ENCODE results near the gene EMILIN3.

EMILIN3 gene

DNA sequence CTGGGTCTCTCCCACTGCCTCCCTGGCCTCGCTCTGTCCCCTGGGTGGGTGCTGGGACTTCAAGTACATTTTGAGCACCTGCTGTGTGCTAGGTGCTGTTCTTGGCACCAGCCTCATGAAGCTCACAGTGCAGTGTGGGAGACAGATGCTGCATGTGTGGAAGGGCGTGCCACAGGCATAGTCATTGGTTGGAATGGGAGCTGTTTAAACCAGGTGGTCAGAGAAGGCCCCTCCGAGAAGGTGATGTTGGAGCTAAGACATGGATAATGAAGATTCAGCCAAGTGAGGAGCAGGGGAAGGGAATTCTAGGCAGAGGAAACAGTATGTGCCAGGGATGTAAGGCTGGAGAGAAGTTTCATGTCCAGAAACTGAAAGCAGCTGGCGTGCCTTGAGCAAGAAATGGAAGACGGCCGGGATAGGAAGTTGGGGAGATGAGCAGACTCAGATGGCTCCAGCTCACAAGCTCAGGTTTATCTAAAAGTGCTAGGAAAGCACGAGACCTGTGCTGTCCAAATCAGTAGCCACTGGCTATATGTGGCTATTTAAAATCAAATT lies 16.1 kb downstream of the EMILIN3 start:
- FAIRE-seq = no peak
- no peak for TF ChIP-seq POU2F2 (IDR thresholded peaks at IDR 0.05; ENCODE audit: low read depth, low read length)
- no peak for TF ChIP-seq SPI1 (IDR thresholded peaks at IDR 0.05; ENCODE audit: low read depth, low read length)
- TF ChIP-seq POLR2AphosphoS5 (IDR thresholded peaks at IDR 0.05; ENCODE audit: low read depth, low read length) = no peak
- no peak for TF ChIP-seq PAX5 (IDR thresholded peaks at IDR 0.05; ENCODE audit: insufficient read depth, low read length, severe bottlenecking)
- TF ChIP-seq POLR2A (IDR thresholded peaks at IDR 0.05; ENCODE audit: low read depth, low read length) = no peak
- TF ChIP-seq TAF1 (IDR thresholded peaks at IDR 0.05; ENCODE audit: low read depth, low read length) = no peak
- no peak for DNase-seq (ENCODE audit: insufficient read length, low spot score)

DNA sequence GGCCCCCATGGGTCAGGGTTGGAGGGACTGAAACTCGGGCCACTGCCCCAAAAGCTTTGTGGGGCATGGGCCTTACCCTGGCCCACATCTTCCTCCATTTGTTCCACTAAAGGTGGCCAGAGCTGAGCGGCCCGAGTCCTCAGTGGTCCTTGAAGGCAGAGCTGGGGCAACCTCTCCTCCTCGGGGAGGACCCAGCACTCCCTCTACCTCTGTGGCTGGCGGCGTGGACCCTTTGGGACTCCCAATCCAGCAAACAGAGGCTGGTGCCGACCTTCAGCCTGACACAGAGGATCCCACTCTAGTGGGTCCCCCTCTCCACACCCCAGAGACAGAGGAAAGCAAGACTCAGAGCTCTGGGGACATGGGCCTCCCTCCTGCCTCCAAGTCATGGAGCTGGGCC lies 16.7 kb downstream of the EMILIN3 start:
- TF ChIP-seq TAF1 (IDR thresholded peaks at IDR 0.05; ENCODE audit: low read depth, low read length) (no peak), SPI1 (IDR thresholded peaks at IDR 0.05; ENCODE audit: low read depth, low read length) (no peak), PAX5 (IDR thresholded peaks at IDR 0.05; ENCODE audit: insufficient read depth, low read length, severe bottlenecking) (no peak), POLR2AphosphoS5 (IDR thresholded peaks at IDR 0.05; ENCODE audit: low read depth, low read length) (no peak)
- DNase-seq (ENCODE audit: insufficient read length, low spot score) (no peak), FAIRE-seq (no peak)

DNA sequence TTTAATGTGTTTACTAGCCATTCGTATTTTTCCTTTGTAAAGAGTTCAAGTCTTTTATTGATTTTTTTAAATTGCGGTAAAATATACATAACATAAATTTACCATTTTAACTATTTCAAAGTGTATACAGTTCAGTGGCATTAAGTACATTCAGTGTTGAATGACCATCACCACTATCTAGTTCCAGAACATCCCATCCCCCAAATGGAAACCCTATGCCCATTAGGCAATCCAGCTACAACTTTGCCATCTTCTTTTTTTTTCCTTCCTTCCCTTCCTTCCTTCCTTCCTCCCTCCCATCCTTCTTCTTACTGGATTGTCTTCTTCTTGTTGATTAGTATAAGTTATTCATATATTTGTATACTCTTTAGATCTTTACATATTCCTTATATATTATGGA lies 17.4 kb downstream of the EMILIN3 start:
- DNase-seq (ENCODE audit: insufficient read length, low spot score) = no peak
- FAIRE-seq = no peak
- no peak for TF ChIP-seq POLR2A (IDR thresholded peaks at IDR 0.05; ENCODE audit: low read depth, low read length)
- no peak for TF ChIP-seq POLR2AphosphoS5 (IDR thresholded peaks at IDR 0.05; ENCODE audit: low read depth, low read length)
- no peak for TF ChIP-seq POU2F2 (IDR thresholded peaks at IDR 0.05; ENCODE audit: low read depth, low read length)
- TF ChIP-seq TAF1 (IDR thresholded peaks at IDR 0.05; ENCODE audit: low read depth, low read length) = no peak
- no peak for TF ChIP-seq PAX5 (IDR thresholded peaks at IDR 0.05; ENCODE audit: insufficient read depth, low read length, severe bottlenecking)
- TF ChIP-seq SPI1 (IDR thresholded peaks at IDR 0.05; ENCODE audit: low read depth, low read length) = no peak

DNA sequence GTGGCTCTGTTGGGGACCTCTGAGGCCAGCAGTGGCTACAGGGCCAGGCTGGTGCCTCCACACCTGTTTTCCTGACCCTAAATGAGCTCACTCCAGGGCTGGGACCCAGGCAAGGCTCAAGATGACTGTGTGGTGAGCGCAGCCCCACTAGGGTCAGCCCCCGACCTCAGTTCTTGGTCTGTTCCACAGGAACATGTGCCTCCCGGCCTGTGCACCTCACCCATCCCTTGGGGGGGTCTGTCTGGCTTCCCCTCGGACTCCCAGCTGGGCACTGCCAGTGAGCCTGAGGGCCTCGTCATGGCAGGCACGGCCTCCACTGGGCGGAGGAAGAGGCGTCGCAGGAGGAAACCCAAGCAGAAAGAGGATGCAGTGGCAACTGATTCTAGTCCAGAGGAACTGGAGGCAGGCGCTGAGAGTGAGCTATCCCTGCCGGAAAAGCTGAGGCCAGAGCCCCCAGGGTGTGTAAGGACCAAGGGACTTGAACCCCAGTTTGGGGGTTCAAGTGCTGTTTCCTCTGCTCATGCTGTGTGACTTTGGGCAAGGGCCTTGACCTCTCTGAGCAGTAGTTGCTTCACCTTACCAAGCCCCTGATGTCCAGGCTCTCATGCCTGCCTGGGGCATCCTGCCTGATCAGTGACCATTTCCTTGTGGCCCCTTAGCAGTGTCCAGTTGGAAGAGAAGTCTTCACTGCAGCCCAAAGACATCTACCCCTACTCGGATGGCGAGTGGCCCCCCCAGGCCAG lies 18.0 kb downstream of the EMILIN3 start:
- FAIRE-seq = no peak
- no peak for TF ChIP-seq POLR2AphosphoS5 (IDR thresholded peaks at IDR 0.05; ENCODE audit: low read depth, low read length)
- no peak for TF ChIP-seq SPI1 (IDR thresholded peaks at IDR 0.05; ENCODE audit: low read depth, low read length)
- no peak for TF ChIP-seq POU2F2 (IDR thresholded peaks at IDR 0.05; ENCODE audit: low read depth, low read length)
- no peak for TF ChIP-seq TAF1 (IDR thresholded peaks at IDR 0.05; ENCODE audit: low read depth, low read length)
- TF ChIP-seq PAX5 (IDR thresholded peaks at IDR 0.05; ENCODE audit: insufficient read depth, low read length, severe bottlenecking) = no peak
- no peak for TF ChIP-seq POLR2A (IDR thresholded peaks at IDR 0.05; ENCODE audit: low read depth, low read length)
- no peak for DNase-seq (ENCODE audit: insufficient read length, low spot score)

DNA sequence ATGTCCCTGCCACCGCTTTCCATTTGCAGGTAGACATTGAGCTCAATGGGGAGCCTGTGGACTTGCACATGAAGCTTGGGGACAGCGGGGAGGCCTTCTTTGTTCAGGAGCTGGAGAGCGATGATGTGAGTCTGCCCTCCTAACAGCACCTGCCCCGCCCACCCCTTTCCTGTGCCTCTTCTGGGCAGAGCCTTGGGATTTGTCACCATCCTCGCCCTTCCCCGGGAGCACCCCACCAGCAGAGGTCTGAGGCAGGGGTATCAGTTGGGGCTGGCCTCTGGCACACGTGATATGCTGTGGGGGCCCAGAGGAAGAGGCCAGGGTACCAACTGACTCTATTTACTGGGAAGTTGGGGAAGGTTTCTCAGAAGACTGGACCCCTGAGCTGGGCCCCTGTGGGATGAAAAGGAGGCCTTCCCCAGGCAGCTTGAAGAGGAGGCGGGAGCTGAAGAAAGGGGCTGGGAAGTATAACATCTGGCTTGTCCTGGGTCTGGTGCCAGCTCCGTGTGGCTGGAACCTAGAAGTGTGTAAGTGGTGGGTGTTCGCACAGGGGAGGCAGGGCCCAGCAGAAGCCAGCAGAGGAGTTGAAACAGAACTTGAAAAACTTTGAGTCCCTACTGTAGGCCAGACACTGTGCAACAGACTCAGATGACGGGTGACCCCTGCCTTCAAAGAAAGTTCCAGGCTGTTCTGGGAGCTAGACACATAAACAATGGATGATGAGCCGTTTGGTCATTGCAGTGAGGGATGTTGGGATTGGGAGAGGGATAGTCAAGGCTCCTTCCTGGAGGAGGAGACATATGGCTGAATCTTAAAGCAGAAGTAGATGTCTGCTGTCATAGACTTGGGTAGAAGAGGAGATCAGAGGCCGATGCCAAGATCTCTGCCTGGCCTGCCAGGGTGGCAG lies 18.8 kb downstream of the EMILIN3 start:
- DNase-seq (ENCODE audit: insufficient read length, low spot score) (no peak), FAIRE-seq (no peak)
- no peak for TF ChIP-seq POLR2AphosphoS5 (IDR thresholded peaks at IDR 0.05; ENCODE audit: low read depth, low read length)

DNA sequence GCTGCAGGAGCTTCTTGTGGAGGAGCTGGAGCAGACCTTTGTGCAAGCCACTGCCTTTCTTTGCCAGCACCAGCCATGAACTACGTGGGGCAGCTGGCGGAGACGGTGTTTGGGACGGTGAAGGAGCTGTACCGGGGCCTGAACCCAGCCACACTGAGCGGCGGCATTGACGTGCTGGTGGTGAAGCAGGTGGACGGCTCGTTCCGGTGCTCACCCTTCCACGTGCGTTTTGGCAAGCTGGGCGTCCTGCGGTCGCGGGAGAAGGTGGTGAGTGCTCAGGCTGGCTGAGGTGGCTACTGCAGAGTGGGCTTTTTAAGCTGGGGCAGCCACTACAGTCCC lies 20.9 kb downstream of the EMILIN3 start:
- no peak for TF ChIP-seq PAX5 (IDR thresholded peaks at IDR 0.05; ENCODE audit: insufficient read depth, low read length, severe bottlenecking)
- no peak for TF ChIP-seq TAF1 (IDR thresholded peaks at IDR 0.05; ENCODE audit: low read depth, low read length)
- TF ChIP-seq SPI1 (IDR thresholded peaks at IDR 0.05; ENCODE audit: low read depth, low read length) = no peak
- TF ChIP-seq POLR2AphosphoS5 (IDR thresholded peaks at IDR 0.05; ENCODE audit: low read depth, low read length) = no peak
- no peak for TF ChIP-seq POLR2A (IDR thresholded peaks at IDR 0.05; ENCODE audit: low read depth, low read length)
- no peak for TF ChIP-seq POU2F2 (IDR thresholded peaks at IDR 0.05; ENCODE audit: low read depth, low read length)
- FAIRE-seq = no peak
- DNase-seq (ENCODE audit: insufficient read length, low spot score) = no peak

DNA sequence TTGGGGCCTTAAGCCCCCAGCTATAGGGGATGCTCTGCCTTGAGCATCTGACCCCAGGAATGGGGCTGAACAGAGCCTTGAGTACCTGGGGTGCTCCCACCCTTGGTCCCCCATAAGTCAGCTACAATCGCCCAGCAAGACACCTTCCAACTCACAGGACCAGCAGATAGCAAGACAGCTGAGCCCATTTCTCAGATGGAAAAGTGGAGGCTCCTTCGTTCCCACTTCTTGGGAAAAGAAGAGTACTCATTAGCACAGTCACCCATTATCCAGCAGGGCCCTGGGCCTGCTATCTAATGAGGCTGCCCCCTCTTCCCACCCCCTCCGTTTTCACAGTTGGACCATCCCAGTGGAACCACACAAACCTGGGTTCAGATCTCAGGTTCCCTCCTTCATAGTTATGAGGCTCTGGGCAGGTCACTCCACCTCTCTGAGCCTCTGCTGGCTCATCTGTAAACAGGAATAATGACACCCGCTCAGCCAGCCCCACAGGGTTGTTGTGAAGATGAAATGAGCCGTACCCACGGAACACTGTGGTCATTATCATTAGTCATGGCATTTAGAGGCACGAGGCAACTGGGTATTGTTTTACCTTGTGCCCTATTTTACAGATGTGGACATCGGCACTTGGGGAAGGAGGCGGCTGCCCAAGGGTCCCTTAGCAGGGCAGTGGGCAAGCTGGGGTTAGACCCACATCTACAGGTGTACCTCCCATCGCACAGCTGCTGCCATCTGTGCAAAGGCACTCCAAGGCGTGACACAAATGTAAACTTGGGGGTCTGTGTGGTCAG lies 21.5 kb downstream of the EMILIN3 start:
- DNase-seq (ENCODE audit: insufficient read length, low spot score) (no peak), FAIRE-seq (no peak)

DNA sequence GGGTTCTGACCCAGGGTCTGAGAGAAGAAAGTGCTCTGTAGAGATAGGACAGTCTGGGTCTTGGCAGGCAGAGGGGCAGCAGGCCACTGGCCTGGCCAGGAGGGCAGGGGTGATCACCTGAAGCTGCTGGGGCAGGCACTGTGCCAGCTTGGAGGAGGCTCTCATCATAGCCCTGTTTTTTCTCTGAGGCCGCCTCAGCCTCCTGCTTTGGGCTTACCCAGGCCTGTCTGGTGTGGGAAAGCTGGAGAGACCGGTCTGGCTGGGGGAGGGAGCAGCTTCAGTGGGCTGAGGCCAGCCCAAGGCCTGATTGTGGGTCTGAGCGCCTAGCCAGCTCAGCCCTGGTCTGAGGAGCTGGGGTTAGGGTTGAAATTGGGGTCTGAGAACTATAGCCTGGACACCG lies 22.1 kb downstream of the EMILIN3 start:
- no peak for DNase-seq (ENCODE audit: insufficient read length, low spot score)
- FAIRE-seq = no peak
- no peak for TF ChIP-seq PAX5 (IDR thresholded peaks at IDR 0.05; ENCODE audit: insufficient read depth, low read length, severe bottlenecking)
- TF ChIP-seq POLR2AphosphoS5 (IDR thresholded peaks at IDR 0.05; ENCODE audit: low read depth, low read length) = no peak
- no peak for TF ChIP-seq POLR2A (IDR thresholded peaks at IDR 0.05; ENCODE audit: low read depth, low read length)
- no peak for TF ChIP-seq SPI1 (IDR thresholded peaks at IDR 0.05; ENCODE audit: low read depth, low read length)
- TF ChIP-seq POU2F2 (IDR thresholded peaks at IDR 0.05; ENCODE audit: low read depth, low read length) = no peak
- no peak for TF ChIP-seq TAF1 (IDR thresholded peaks at IDR 0.05; ENCODE audit: low read depth, low read length)

More for the DNA sequence above, 21.5 kb downstream of the EMILIN3 start:
- no peak for TF ChIP-seq POLR2AphosphoS5 (IDR thresholded peaks at IDR 0.05; ENCODE audit: low read depth, low read length)
- no peak for TF ChIP-seq SPI1 (IDR thresholded peaks at IDR 0.05; ENCODE audit: low read depth, low read length)
- no peak for TF ChIP-seq PAX5 (IDR thresholded peaks at IDR 0.05; ENCODE audit: insufficient read depth, low read length, severe bottlenecking)
- TF ChIP-seq POU2F2 (IDR thresholded peaks at IDR 0.05; ENCODE audit: low read depth, low read length) = no peak
- no peak for TF ChIP-seq TAF1 (IDR thresholded peaks at IDR 0.05; ENCODE audit: low read depth, low read length)
- TF ChIP-seq POLR2A (IDR thresholded peaks at IDR 0.05; ENCODE audit: low read depth, low read length) = no peak
